Measurements from ENCODE around the gene PSMD4. TPM values are rescaled to one million over a fixed set of nuclear protein-coding genes. Genes with fewer than 3 reads are reported as not detected.

PSMD4 gene
- total RNA-seq, 1 donor from 2014 or later, result 201 TPM

DNA sequence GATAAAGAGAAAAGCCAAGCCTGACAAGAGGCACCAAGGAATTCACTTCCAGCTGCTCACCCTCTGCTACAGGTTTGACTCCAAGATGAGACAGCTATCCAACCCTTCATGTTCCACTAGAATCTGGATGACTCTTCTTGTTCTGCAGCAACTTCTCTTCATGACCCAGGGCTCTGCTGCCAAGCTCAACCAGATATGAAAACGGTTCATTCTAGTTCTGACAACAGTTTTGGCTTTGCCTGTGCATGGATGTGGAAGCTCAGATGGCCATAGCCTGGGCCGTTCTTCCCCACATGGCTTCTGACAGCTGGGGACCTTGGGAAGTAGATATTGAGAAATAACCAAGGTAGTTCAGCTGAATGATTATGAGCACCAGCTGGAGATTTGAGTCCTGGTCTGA lies 59.0 kb downstream of the PSMD4 start:
- TF ChIP-seq, protein P1, sequence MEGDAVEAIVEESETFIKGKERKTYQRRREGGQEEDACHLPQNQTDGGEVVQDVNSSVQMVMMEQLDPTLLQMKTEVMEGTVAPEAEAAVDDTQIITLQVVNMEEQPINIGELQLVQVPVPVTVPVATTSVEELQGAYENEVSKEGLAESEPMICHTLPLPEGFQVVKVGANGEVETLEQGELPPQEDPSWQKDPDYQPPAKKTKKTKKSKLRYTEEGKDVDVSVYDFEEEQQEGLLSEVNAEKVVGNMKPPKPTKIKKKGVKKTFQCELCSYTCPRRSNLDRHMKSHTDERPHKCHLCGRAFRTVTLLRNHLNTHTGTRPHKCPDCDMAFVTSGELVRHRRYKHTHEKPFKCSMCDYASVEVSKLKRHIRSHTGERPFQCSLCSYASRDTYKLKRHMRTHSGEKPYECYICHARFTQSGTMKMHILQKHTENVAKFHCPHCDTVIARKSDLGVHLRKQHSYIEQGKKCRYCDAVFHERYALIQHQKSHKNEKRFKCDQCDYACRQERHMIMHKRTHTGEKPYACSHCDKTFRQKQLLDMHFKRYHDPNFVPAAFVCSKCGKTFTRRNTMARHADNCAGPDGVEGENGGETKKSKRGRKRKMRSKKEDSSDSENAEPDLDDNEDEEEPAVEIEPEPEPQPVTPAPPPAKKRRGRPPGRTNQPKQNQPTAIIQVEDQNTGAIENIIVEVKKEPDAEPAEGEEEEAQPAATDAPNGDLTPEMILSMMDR (IDR thresholded peaks at IDR 0.05), result no peak
- POLR2A ChIA-PET, result interaction anchor here (1.8 kb wide), 1 partner anchor 86 kb away, joined by 3 read pairs; the partner anchor contains the start of gene PSMB4
- intact Hi-C loops (cut with micrococcal nuclease), result no loop called here
- DNase-seq (no peak), ATAC-seq (ENCODE audit: low read depth) (no peak)
- Mint-ChIP-seq H3K9me3 (no peaks in the 10 kb centered on the region), H3K4me3 (no peak overlapping the region), H3K27ac (no peak overlapping the region), H3K36me3 (ENCODE audit: low read depth) (peaks cover 81% of the 10 kb centered on the region), H3K27me3 (no peaks in the 10 kb centered on the region), H3K4me1 (peaks cover 21% of the 10 kb centered on the region)
- CTCF ChIA-PET, result interaction anchor here (1.0 to 1.1 kb wide), 2 partner anchors 27 to 523 kb away, joined by 3 to 5 read pairs; no protein-coding TSS in a partner anchor

DNA sequence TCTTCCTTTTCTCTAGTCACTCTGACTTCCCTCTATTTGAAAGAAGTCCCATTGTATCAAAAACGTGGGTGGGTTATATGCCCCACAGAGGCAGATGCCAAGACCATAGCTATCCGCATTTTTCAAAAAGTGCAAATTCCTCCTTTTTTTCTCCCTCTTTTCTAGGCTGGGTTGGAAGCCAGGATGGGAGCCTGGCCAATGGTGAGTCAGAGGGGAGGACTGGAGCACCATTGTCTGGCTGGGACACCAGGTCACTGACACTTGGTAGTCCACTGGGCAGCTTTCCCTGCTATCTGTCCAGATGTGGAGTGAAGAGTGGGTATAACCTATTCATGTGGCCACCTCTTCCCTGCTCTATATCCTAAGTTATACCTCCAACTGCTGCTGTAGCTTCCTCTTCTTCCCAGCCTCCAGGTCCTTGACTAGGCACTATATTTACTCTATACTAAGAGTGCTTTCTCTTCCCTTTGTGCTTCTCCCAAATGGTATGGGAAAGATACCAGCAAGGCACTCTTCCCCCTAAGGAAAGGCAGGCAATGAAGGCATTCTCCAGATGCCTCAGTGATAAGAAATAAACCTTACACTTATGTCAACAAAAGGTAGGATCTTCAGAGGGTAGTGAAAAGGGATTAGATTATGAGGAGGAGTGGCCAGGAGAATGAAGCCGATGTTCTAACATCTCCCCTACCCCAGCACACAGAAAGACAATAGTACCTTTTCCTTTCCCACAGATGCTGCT lies 59.8 kb downstream of the PSMD4 start:
- POLR2A ChIA-PET, result interaction anchor here (0.9 kb wide), 1 partner anchor 13 kb away, joined by 3 read pairs; the partner anchor contains the start of gene PI4KB
- Mint-ChIP-seq H3K4me1 (peaks cover 21% of the 10 kb centered on the region), H3K27ac (no peak overlapping the region), H3K9me3 (no peaks in the 10 kb centered on the region), H3K27me3 (no peaks in the 10 kb centered on the region), H3K36me3 (ENCODE audit: low read depth) (peaks cover 79% of the 10 kb centered on the region), H3K4me3 (no peak overlapping the region)
- no peak for DNase-seq
- intact Hi-C loops (cut with micrococcal nuclease), result no loop called here
- TF ChIP-seq, protein P1 (IDR thresholded peaks at IDR 0.05), result no peak
- CTCF ChIA-PET, result interaction anchor here (1.0 kb wide), 1 partner anchor 522 kb away, joined by 3 read pairs; no protein-coding TSS in a partner anchor
- ATAC-seq (ENCODE audit: low read depth), result no peak

DNA sequence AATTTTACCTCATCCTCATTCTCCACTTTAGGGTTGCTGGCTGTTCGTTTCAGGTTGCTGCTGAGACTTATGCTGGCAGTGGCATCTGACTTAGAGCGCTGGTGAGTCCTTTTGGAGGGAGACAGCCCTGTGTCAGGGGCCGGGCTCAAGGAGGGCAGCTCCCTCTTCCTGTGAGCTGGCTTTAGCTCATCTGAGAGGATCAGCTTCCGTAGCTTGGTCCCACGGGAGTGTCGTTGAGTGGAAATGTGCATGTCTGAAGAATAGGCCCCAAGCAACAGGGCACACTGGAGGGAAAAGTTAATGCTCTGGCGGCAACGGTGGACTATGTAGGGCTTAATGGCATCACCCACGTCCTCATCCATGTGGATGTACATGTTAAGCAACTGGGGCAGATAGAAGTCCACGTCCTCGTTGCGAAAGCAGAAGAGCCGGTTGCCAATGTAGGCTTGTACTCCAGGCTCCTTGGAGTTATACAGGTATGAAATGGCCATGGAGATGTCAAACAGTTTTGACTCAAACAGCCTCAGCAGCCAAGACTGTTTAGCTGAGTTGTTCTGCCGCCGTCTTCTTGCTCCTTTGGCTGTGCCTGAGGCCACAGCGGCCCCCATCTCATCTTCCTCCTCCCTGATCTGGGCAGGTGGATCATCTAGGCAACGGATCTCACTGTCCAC lies 61.2 kb downstream of the PSMD4 start:
- Mint-ChIP-seq H3K27me3 (no peaks in the 10 kb centered on the region), H3K27ac (no peak overlapping the region), H3K36me3 (ENCODE audit: low read depth) (peaks cover 78% of the 10 kb centered on the region), H3K4me1 (peaks cover 24% of the 10 kb centered on the region), H3K4me3 (no peak overlapping the region), H3K9me3 (no peaks in the 10 kb centered on the region)
- intact Hi-C loops (cut with micrococcal nuclease), result no loop called here
- DNase-seq (no peak), ATAC-seq (ENCODE audit: low read depth) (no peak)
- TF ChIP-seq, protein P1 (IDR thresholded peaks at IDR 0.05), result no peak
- ChIA-PET CTCF (interaction anchor here (0.8 to 2.0 kb wide), 2 partner anchors 11 to 15 kb away, joined by 3 to 5 read pairs; no protein-coding TSS in a partner anchor), POLR2A (interaction anchor here (1.0 to 2.2 kb wide), 4 partner anchors 12 to 84 kb away, joined by 3 to 4 read pairs (median 4); partner anchors contain the start of genes PI4KB, PSMB4 and RFX5)

Other genes starting within 250 kb of the PSMD4 start
- gene MINDY1, start 247.8 kb upstream of the PSMD4 start, total RNA-seq, result 8.9 and 10.7 TPM in 2 replicates
- 12.9 and 14.2 TPM in 2 replicates for gene PRUNE1, start 246.3 kb upstream of the PSMD4 start, total RNA-seq
- 1.00 and 1.2 TPM in 2 replicates for gene BNIPL, start 218.1 kb upstream of the PSMD4 start, total RNA-seq
- gene C1orf56, start 207.0 kb upstream of the PSMD4 start, total RNA-seq, result 2.4 and 2.5 TPM in 2 replicates
- gene CDC42SE1, start 195.1 kb upstream of the PSMD4 start, total RNA-seq, result 139 and 148 TPM in 2 replicates
- gene MLLT11, start 194.3 kb upstream of the PSMD4 start, total RNA-seq, result 0.59 and 0.67 TPM in 2 replicates
- 13.8 and 17.4 TPM in 2 replicates for gene GABPB2, start 184.0 kb upstream of the PSMD4 start, total RNA-seq
- gene SEMA6C, start 108.1 kb upstream of the PSMD4 start, total RNA-seq, result 0.59 and 0.67 TPM in 2 replicates
- 8.5 and 9.3 TPM in 2 replicates for gene TNFAIP8L2, start 98.1 kb upstream of the PSMD4 start, total RNA-seq
- gene LYSMD1, start 88.8 kb upstream of the PSMD4 start, total RNA-seq, result 4.9 and 5.4 TPM in 2 replicates
- gene SCNM1, start 88.6 kb upstream of the PSMD4 start, total RNA-seq, result 52.8 and 58.2 TPM in 2 replicates
- 3.8 and 4.4 TPM in 2 replicates for gene TMOD4, start 78.8 kb upstream of the PSMD4 start, total RNA-seq
- gene VPS72, start 64.5 kb upstream of the PSMD4 start, total RNA-seq, result 58.8 and 72.1 TPM in 2 replicates
- gene PIP5K1A, start 56.2 kb upstream of the PSMD4 start, total RNA-seq, result 63.2 and 77.7 TPM in 2 replicates
- 38.8 and 40.3 TPM in 2 replicates for gene ZNF687, start 27.6 kb downstream of the PSMD4 start, total RNA-seq
- 112 and 113 TPM in 2 replicates for gene PI4KB, start 72.7 kb downstream of the PSMD4 start, total RNA-seq
- 222 and 262 TPM in 2 replicates for gene RFX5, start 92.5 kb downstream of the PSMD4 start, total RNA-seq
- not detected in 2 replicates for gene SELENBP1, start 118.0 kb downstream of the PSMD4 start, total RNA-seq
- 310 and 330 TPM in 2 replicates for gene PSMB4, start 144.8 kb downstream of the PSMD4 start, total RNA-seq
- 121 and 135 TPM in 2 replicates for gene POGZ, start 204.8 kb downstream of the PSMD4 start, total RNA-seq